ENCODE measurements around the gene MRPL16.
"Not testable (repeated sequence)": the region's sequence is repeated elsewhere in the genome, so short reads cannot be mapped to it uniquely, and the experiment has no call there.

MRPL16 gene

DNA sequence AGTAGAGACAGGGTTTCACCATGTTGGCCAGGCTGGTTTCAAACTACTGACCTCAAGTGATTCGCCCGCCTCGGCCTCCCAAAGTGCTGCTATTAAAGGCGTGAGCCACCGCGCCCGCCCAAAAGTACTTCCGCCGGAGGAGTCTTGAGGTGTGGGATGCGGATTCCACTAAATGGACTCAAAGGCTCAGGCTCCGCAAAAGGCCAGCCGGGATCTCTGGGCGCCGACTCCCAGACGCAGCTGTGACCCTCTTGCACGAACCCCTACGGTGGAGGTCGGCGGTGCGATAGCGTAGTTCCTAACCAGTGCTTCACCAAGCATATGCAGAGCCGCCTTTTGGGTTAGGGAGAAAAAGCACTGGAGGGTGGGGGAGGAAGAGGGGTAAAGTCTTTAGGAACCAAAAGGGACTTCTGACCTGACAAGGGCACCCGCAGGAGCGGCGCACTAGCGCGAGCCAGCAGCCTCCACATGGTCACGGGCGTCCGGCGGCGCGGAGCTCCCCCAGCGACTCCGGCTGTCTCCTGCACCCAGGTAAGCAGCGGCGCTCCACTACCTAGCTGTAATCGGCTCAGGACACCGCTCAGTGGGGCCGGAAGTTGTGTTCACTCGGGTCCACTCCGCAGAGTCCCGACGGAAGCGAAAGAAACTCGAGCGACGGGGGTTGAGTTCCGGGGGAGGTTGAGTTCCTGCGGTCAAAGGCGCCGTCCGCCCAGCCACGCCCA is at the start of gene MRPL16:
TSS of gene MRPL16 (minus strand) at position 590 of the 722 bp plus-strand sequence. CDS start at position 470, 120 bp downstream.
- DNase-seq, result peak; percentile 91
- ATAC-seq, result peak; percentile 99

DNA sequence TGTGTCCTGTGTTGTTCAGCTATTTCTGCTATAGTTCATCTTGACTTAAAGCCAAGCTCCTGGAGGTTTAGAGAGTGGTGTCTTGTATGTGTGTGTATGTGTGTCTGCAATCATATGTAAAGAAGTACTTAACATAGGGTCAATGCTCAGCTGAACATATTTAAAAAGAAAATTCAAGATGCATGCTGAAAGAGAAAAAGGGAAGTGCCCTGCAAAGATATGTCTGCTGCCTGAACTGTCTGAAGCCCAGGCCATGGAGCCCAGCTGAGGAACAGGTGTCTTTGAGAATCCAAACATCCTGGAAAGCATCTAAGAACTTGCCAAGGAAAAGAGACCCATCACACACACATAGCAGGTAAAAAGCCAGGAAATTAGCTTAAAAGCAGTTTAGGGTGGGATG is 49.1 kb upstream of the MRPL16 start:
- DNase-seq (no peak), ATAC-seq (no peak)

DNA sequence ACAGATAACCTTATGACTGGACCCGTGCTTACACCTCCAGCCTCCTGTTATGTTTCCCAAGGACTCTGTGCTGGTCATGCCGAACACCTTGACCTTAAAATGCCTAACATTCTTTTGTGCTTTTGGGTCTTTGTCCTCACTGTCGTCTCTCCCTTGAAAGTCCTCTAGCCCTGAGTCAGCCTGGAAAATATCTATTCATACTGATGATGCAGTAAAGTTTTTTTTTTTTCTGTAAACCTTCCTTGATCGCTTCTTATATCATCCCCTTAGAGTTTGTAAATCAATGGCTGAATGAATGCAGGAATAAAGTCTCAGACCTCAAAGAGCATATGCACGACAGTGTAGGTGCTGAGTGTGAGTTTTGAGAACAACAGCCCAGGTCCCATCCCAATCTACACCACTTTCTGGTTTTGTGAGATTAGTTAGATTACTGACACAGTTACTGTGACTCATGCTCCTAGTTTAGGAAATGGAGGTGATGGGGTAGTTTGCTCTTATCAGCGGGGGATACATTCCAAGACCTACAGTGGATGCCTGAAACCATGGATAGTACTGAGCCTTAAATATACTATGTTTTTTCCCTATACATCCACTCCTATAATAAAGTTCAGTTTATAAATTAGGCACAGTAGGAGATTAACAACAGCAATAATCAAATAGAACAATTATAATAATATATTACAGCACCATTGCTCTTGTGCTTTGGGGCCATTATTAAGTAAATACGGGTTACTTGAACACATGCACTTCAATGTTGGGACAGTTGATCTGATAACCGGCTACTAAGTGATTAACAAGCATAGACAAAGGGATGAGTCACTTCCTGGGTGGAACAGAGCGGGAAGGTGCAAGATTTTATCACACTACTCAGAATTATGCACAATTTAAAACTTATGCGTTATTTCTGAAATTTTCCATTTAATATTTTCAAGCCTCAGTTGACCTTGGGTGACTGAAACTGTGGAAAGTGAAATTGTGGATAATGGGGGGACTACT is 47.2 kb upstream of the MRPL16 start:
- peak; percentile 83 for ATAC-seq
- DNase-seq, result peak; percentile 7

DNA sequence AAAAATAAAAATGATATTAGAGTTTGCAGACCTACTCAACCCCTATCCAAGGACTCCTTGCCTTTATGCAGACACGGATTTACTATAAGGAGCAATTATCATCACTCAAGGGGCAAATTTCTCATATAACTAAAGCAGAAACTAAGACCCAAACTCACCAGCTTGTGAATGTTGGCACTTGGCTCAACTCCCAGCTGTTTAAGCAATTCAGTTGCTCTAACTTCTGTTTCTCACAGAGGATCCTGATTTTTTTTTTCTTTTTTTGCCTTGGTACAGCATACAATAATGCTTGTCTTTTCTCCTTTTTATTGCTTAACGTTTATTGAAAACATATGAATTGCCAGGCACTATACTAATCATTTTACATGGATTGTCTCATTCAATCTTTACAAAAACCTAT is 44.3 kb upstream of the MRPL16 start:
- DNase-seq, result no peak
- ATAC-seq, result no peak

DNA sequence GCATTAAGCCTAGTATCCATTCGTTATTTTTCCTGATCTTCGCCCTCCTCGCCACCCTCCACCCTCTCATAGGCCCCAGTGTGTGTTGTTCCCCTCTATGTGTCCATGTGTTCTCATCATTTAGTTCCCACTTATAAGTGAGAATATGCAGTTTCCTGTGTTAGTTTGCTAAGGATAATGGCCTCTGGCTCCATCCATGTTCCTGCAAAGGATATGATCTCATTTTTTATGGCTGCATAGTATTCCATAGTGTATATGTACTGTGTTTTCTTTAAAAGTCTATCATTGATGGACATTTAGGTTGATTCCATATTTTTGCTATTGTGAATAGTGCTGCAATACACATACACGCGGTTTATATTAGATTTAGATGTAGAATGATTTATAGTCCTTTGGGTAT is 40.8 kb upstream of the MRPL16 start:
- not testable (repeated sequence) for DNase-seq, ATAC-seq

DNA sequence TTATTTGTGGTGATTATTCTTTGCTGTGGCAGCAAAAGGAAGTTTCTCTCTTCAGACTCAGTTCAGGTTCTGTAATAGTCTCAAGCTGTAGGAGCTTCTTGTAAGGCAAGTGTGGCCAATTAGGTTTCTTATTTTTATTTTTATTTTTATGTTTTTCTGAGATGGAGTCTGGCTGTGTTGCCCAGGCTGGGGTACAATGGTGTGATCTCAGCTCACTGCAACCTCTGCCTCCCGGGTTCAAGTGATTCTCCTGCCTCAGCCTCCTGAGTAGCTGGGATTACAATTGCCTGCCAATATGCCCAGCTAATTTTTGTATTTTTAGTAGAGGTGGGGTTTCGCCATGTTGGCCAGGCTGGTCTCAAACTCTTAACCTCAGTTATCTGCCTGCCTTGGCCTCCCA is 39.0 kb upstream of the MRPL16 start:
- DNase-seq, ATAC-seq: not testable (repeated sequence)

DNA sequence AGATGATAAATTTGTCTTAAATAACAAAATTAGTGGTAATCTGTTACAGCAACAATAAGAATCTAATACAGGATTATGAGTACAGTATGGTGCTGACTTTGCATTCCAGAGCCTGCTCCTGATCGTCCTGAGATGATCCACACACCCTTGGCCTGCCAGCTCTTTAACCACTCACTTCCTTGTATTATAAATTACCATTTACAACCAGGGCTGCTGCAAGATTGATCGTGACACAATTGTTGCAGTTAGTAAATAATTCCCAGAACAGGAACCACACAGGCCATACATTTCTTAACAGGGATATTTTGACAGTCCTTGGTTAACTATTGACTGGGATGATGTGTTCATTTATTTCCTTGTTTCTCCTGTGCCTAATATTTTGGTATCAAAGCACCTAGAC is 38.6 kb upstream of the MRPL16 start:
- no peak for ATAC-seq
- DNase-seq, result no peak

DNA sequence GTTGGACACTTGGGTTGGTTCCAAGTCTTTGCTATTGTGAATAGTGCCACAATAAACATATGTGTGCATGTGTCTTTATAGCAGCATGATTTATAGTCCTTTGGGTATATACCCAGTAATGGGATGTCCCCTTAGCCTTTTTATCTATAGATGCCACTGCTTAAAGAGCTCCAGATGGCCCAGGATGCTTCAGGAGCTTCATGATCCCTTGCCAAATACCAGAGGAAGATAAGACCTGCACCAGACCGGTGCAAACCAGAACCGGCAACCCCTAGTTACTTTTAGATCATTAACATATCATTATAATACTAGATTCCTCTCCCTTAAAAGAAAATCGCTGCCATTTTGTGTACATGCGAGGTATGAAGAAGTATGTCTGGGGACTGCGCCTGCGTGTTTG is 37.9 kb upstream of the MRPL16 start:
- not testable (repeated sequence) for DNase-seq, ATAC-seq

DNA sequence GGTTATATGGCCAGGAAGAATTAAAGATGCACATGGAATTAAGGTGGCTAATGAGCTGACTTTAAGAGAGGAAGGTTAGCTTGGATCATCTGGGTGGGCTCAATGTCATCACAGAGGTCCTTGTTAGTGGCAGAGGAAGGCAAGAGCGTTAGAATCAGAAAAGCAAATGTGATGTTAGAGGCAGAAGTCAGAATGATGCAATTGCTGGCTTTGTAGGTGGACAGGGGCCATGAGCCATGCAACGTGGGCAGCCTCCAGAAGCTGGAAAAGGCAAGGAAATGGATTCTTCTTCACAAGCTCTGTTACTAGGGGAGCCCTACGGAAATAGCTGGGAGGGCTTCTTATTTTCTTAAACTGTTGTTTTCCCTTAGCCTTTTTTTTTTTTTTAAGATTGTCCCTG is 37.0 kb upstream of the MRPL16 start:
- no peak for ATAC-seq

DNA sequence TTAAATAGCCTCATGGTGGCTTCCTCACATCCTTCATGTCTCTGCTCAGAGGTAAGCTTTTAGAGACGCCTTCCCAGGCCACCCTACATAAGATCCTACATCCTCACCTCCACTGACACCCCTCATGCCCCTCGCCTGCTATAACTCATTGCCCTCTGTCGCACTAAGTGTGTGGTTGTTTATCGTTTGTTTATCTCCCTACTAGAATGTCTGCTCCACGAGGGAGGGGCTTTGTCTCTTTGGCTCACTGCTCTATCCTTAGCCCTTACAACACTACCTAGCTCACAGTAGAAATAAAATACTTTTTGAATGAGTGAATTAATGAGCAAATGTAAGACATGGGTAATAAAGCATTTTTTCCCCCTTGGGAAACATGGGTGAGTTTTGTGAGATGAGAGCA is 36.0 kb upstream of the MRPL16 start:
- no peak for ATAC-seq
- DNase-seq, result no peak

More for the DNA sequence above, 37.0 kb upstream of the MRPL16 start:
- no peak for DNase-seq

DNA sequence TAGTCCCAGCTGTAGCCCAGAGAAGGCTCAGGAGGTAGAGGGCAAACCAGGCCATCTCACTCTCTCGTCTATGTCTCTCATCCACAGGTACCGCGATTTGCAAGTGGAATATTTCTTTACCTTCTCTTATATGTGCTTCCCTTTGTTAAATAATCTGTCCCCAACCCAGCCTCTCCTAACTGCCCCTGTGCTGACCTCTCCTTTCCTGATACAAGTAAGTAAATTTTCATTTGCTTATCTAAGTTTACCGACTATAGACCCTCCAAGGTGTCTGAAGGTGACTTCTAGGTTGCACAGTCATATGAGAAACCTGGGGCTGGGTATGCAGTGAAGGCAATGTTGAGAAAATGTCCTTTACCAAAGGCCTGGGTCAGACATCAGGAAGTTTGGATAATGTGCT is 34.8 kb upstream of the MRPL16 start, which contains the start of gene CBLIF:
TSS of gene CBLIF (minus strand) at position 101 of the 400 bp plus-strand sequence. CDS start at position 55, 46 bp downstream.
- DNase-seq (no peak), ATAC-seq (no peak)

DNA sequence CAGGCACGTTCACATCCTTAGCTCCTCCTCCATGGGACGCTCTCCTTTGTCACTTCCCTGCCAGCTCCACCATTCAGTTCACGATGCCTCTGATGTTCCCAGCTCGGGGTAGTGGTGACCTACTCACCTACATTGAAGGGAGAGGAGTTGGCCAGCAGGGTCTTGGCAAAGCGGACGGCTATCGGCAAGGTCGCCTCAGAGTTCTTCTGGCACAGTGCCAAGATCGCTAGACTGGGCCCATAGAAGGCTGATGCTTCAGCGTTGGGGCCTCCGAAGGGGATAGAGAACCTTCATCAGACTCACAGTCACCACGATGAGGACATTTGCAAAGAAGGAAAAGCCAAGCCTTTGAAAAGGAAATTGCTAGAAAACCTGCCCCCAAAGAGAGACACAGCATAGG is 31.7 kb upstream of the MRPL16 start:
- DNase-seq (no peak), ATAC-seq (no peak)

DNA sequence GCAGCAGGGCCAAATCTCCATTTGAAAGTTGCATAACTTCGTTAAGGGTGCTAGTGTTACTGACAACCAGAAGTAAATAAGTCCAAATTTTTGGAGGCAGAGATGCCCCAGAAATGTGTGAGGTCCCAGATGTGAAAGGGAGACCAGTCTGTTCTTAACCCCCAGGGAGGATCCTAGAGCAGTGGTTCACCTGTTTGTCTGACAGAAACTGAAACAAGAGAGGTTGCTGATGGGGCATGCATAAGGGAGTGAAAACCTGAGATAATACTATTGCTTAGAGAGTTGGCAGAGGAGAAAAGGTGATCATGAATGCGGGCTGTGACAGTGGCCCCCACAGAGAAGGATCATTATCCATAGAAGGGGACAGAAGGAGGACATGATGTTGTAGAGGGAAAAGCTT is 30.9 kb upstream of the MRPL16 start:
- DNase-seq (no peak), ATAC-seq (no peak)

DNA sequence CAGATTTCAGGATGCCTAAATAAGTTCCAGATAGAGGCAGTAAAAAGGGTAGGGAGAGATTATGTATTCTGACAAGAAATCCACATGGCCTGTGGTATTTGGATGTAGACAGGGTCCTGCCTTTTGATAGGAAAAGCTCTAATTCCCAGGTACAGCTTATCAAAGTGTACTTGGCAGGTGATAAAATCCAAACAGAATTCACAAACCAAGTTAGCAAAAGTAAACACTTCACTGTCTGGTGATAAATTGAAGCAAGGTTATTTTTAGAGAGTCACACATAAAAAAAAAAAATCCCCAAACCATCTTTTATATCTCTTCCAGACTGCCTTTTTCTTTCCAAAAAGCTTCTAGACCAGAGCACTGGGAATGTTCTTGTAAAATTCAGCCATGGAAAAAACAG is 29.0 kb upstream of the MRPL16 start:
- DNase-seq (no peak), ATAC-seq (no peak)

DNA sequence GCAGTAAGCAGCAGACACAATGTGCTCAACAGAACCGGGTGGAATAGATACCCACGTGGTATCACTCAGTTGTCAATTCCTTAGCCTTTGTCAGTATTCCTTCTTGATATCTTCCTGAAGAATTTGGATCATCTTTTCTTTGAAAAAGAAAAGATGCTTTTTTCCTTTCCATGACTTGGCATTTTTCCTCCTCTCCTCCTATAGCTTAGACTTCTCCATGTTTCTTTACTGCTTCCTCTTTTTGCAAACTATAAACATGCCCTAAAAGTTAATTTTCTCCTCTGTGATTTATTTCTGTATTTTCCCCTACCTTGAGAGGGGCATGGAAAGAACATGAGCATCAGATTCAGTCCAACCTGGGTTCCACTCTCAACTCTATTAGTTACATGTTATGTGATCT is 23.0 kb upstream of the MRPL16 start:
- DNase-seq, result no peak
- ATAC-seq, result no peak

DNA sequence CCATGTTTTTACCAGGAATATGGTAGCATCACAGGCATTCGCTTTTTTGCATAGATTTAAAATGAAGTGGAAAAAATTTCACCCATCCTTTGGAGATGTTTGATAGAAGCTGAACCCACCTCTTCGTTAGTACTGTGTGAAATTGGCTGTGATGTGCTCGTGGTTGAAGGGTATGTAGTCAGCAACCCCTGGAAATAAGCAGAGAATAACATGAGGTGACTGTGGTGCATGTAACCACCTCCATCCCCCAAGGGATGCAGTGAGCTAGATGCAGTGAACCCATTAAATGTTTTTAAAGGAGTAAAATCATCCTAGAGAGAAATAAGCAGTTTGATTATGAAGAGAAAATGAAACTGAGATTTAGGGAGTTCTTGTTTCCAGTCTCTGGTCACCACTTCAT is 18.8 kb upstream of the MRPL16 start:
- ATAC-seq (peak; percentile 55), DNase-seq (no peak)

DNA sequence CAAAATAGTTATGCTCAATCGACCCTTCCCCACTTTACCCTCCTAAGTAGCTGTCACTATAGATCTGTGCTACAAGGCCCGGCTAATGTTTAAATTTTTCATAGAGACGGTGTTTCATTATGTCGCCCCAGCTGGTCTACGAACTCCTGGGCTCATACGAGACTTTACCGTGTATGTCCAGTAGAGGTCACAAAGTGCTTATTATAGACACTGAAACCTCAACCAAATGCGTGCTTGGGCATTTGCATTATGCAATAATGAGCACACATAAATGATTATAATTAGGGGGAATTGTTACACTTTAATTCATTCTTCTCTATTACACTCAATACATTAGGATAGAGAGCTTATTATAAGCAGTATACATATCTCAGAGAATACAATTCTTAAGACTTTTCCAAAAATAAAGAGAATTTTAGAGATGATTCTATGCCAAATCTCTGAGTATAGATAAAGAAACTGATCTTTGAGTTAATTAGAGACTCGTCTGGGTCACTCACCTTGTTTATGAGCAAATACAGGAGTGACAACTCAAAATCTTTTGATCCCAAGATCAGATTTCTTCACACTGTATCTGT is 12.5 kb upstream of the MRPL16 start:
- DNase-seq, result peak; percentile 14

DNA sequence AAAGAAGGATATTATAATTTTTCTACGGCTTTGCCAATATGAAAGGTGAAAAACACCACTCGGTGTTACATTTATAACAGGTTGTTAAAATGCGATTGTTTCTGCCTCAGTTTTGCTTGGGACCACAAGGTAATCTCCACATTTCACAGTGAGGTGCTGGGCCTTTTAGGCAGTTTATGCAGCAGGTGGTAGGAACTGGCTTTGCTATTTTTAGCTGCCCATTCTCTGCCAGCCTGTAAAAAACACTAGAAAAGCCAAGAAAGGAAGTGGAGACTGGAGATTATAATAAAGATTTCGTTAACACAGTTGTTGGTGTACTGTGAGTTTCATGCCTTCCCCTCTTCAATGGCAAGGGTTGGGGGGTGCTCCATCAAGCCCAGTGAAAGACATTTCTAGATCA is 8.0 kb upstream of the MRPL16 start:
- ATAC-seq (no peak), DNase-seq (no peak)

More for the DNA sequence above, 12.5 kb upstream of the MRPL16 start:
- peak; percentile 75 for ATAC-seq

DNA sequence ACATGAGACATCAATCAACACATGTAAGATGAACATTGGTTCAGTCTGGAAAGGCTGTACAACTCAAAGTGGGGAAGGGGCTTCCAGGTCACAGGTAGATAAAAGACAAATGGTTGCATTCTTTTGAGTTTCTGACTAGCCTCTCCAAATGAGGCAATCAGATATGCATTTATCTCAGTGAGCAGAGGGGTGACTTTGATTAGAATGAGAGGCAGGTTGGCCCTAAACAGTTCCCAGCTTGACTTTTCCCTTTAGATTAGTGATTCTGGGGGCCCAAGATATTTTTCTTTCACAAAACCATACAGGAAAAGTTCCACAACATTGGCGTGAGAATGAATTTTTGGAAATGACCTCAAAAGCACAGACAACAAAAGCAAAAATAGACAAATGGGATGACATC is 5.9 kb upstream of the MRPL16 start:
- DNase-seq, ATAC-seq: not testable (repeated sequence)

DNA sequence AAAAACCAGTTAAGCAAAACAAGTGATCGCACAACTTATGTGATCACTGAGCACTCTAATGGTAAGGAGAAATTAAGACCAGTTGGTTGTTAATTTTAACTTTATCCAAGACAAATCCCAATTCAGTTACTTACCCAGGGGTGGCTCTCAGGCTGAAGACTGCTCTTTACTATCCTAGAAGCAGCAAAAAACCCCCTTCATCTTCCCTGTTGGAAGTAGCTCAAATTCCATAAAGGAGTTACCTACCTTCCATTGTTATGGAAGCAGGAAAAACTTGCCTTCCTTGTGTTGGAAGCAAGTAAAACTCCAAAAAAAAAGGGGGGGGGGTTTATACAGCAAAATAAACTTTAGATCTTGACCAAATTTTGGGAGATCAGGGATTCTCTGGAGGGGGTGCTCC is 5.2 kb upstream of the MRPL16 start:
- DNase-seq, result no peak
- ATAC-seq, result no peak

DNA sequence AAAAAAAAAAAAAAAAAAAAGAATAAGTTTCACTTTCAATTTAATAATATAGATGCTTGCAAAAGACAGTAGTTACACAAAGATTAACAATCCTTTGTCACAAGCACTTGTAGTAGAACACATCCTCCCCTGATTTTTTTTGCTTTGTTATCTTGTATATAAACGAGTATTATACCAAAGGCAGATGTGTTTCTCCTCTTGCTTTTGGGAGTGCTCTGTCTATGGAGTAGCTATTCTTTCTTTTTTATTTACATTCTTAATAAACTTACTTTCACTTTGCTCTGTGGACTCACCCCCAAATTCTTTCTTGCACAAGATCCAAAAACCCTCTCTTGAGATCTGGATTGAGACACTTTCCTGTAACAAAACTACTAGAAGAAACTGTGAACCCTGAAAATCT is 3.4 kb upstream of the MRPL16 start:
- no peak for DNase-seq

DNA sequence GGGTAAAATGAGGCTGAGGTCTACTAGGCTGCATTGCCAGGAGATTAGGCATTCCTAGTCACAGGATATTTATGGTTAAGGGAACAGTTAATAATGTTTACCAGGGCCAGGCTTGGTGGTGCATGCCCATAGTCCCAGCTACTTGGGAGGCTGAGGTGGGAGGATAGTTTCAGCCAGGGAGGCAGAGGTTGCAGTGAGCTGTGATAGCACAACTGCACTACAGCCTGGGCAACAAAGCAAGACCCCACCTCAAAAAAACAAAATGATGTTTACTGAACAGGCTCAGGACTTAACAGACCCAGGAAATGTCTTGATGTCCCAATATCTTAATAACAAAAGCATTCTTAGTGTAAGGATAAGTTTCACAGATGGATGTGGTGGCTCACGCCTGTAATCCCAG is 2.8 kb upstream of the MRPL16 start:
- ATAC-seq, result no peak

More for the DNA sequence above, 3.4 kb upstream of the MRPL16 start:
- ATAC-seq, result no peak

DNA sequence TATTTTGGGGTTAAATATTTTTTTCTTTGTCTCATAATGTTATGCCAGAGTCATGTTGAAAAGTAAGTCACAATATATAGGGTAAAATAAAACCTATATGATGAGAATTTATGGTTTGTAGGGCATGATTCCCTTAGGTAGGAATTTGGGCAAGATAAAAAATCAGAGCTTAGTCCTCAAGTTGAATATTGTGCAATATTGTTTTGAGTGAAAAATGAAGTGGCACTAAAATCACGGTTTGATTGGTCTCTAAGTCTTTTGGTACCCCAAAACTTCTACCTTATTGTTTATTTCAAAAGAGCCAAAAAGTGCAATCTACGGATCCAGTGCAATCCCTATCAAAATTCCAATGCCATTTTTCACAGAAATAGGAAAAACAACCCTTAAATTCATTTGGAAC is 1.6 kb upstream of the MRPL16 start:
- no peak for DNase-seq
- no peak for ATAC-seq

More for the DNA sequence above, 2.8 kb upstream of the MRPL16 start:
- no peak for DNase-seq
